ENCODE measurements around the gene RGS7. TPM values are rescaled to one million over a fixed set of nuclear protein-coding genes. Genes with fewer than 3 reads are reported as not detected.
"Not testable (repeated sequence)": the region's sequence is repeated elsewhere in the genome, so short reads cannot be mapped to it uniquely, and the experiment has no call there.

RGS7 gene
- total RNA-seq, 2 experiments from 2014 or later, result not detected

DNA sequence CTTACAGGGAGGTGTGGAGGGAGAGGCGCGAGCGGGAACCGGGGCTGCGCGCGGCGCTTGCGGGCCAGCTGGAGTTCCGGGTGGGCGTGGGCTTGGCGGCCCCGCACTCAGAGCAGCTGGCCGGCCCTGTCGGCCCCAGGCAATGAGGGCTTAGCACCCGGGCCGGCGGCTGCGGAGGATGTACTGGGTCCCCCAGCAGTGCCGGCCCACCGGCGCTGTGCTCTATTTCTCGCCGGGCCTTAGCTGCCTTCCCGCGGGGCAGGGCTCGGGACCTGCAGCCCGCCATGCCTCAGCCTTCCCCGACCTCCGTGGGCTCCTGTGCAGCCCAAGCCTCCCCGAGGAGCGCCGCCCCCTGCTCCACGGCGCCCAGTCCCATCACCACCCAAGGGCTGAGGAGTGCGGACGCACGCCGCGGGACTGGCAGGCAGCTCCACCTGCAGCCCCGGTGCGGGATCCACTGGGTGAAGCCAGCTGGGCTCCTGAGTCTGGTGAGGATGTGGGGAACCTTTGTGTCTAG is 594.5 kb downstream of the RGS7 start:
- H4K20me1 ChIP-seq (ENCODE audit: insufficient read depth, low read length); intact Hi-C loops (cut with micrococcal nuclease; ENCODE audit: unreplicated experiment); H3K27ac ChIP-seq (ENCODE audit: low read depth, low read length, poor library complexity, severe bottlenecking); H2AFZ ChIP-seq (ENCODE audit: low read length); DNase-seq (ENCODE audit: low spot score); H3K4me1 ChIP-seq (ENCODE audit: insufficient read depth, low read length, poor library complexity, severe bottlenecking); H3K9me3 ChIP-seq (ENCODE audit: low read length); POLR2A ChIA-PET; H3K36me3 ChIP-seq (ENCODE audit: insufficient read depth, low read length); CTCF ChIA-PET (ENCODE audit: unreplicated experiment); BruUV-seq (replicated peaks); H3K4me3 ChIP-seq (ENCODE audit: low read depth, low read length, poor library complexity, severe bottlenecking); H3K9me2 ChIP-seq (ENCODE audit: insufficient read depth, low read length); H3K79me2 ChIP-seq (ENCODE audit: insufficient read depth, low read depth, low read length); H3K4me2 ChIP-seq (ENCODE audit: low read length): not testable (repeated sequence)

DNA sequence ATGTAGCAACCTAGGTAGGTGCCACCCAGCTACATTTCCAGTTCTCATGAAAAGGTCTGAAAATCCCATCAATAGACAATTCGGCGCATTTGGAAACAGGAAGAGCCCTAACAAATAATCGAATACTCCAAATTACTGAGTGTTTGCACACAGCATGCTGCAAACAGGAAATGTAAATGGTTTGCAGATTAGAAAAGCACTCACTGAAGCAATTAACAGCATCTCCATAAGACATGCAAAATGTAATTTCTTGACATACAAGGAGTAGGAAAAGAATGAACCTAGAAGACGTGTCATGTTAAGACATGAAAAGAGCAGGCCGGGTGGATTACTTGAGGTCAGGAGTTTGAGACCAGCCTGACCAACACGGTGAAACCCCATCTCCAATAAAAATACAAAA is 598.2 kb downstream of the RGS7 start:
- BruUV-seq (replicated peaks); H3K9me3 ChIP-seq (ENCODE audit: low read length); H3K4me3 ChIP-seq (ENCODE audit: low read depth, low read length, poor library complexity, severe bottlenecking); H3K4me1 ChIP-seq (ENCODE audit: insufficient read depth, low read length, poor library complexity, severe bottlenecking); H3K79me2 ChIP-seq (ENCODE audit: insufficient read depth, low read depth, low read length); DNase-seq (ENCODE audit: low spot score); H3K36me3 ChIP-seq (ENCODE audit: insufficient read depth, low read length); intact Hi-C loops (cut with micrococcal nuclease; ENCODE audit: unreplicated experiment); H4K20me1 ChIP-seq (ENCODE audit: insufficient read depth, low read length); H3K9me2 ChIP-seq (ENCODE audit: insufficient read depth, low read length); H2AFZ ChIP-seq (ENCODE audit: low read length); H3K4me2 ChIP-seq (ENCODE audit: low read length); CTCF ChIA-PET (ENCODE audit: unreplicated experiment); H3K27ac ChIP-seq (ENCODE audit: low read depth, low read length, poor library complexity, severe bottlenecking): not testable (repeated sequence)
- POLR2A ChIA-PET, result interaction anchor here (1.4 kb wide), 1 partner anchor 19 kb away, joined by 4 read pairs; no protein-coding TSS in a partner anchor

DNA sequence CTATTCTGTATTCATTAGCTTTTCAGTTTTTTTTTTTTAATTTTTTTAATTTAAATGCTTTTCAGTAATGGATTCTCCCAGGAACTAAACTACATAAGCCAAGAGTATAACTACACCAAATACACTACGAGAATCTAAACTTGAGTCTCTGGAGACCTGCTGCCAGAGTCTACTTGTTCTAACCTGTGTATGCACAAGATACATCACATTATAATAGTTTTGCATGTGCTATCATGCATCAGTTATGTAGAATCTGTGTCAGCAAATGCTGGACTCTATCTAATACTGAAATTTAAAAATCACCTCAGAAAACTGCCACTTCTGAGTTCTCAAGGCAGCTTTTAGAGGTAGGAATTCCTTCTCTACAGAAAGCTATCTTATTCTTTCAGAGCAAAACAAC is 598.7 kb downstream of the RGS7 start:
- Histone ChIP-seq H3K36me3 (ENCODE audit: insufficient read depth, low read length) (no peaks in the 10 kb centered on the region), H3K4me1 (ENCODE audit: insufficient read depth, low read length, poor library complexity, severe bottlenecking) (no peaks in the 10 kb centered on the region)
- TF ChIP-seq, protein P1, sequence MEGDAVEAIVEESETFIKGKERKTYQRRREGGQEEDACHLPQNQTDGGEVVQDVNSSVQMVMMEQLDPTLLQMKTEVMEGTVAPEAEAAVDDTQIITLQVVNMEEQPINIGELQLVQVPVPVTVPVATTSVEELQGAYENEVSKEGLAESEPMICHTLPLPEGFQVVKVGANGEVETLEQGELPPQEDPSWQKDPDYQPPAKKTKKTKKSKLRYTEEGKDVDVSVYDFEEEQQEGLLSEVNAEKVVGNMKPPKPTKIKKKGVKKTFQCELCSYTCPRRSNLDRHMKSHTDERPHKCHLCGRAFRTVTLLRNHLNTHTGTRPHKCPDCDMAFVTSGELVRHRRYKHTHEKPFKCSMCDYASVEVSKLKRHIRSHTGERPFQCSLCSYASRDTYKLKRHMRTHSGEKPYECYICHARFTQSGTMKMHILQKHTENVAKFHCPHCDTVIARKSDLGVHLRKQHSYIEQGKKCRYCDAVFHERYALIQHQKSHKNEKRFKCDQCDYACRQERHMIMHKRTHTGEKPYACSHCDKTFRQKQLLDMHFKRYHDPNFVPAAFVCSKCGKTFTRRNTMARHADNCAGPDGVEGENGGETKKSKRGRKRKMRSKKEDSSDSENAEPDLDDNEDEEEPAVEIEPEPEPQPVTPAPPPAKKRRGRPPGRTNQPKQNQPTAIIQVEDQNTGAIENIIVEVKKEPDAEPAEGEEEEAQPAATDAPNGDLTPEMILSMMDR (conservative IDR thresholded peaks at IDR 0.05; ENCODE audit: low read length), result no peak
- no peak for TF ChIP-seq EZH2phosphoT487 (IDR thresholded peaks at IDR 0.05; ENCODE audit: borderline replicate concordance, low read depth, low read length)

GRCh38 chr1:240747907-240748306 is 609.1 kb downstream of the RGS7 start:
- Histone ChIP-seq H3K9me2 (ENCODE audit: insufficient read depth, low read length) (no peaks in the 10 kb centered on the region), H3K4me1 (ENCODE audit: insufficient read depth, low read length, poor library complexity, severe bottlenecking) (no peaks in the 10 kb centered on the region), H4K20me1 (ENCODE audit: insufficient read depth, low read length) (no peaks in the 10 kb centered on the region), H3K9me3 (ENCODE audit: low read length) (no peaks in the 10 kb centered on the region), H3K4me2 (ENCODE audit: low read length) (no peak overlapping the region), H3K27ac (ENCODE audit: low read depth, low read length, poor library complexity, severe bottlenecking) (no peak overlapping the region), H3K4me3 (ENCODE audit: low read depth, low read length, poor library complexity, severe bottlenecking) (no peak overlapping the region), H2AFZ (ENCODE audit: low read length) (no peak overlapping the region), H3K36me3 (ENCODE audit: insufficient read depth, low read length) (no peaks in the 10 kb centered on the region), H3K79me2 (ENCODE audit: insufficient read depth, low read depth, low read length) (no peaks in the 10 kb centered on the region)
- POLR2A ChIA-PET, result no interaction called here
- CTCF ChIA-PET (ENCODE audit: unreplicated experiment), result no interaction called here
- TF ChIP-seq, protein P1 (conservative IDR thresholded peaks at IDR 0.05; ENCODE audit: low read length), result no peak
- no peak for TF ChIP-seq EZH2phosphoT487 (IDR thresholded peaks at IDR 0.05; ENCODE audit: borderline replicate concordance, low read depth, low read length)
- BruUV-seq (replicated peaks), result no TSS peak
- intact Hi-C loops (cut with micrococcal nuclease; ENCODE audit: unreplicated experiment), result no loop called here
- DNase-seq (ENCODE audit: low spot score), result no peak

More for the DNA sequence above, 598.7 kb downstream of the RGS7 start:
- POLR2A ChIA-PET, result interaction anchor here (1.4 kb wide), 1 partner anchor 18 kb away, joined by 4 read pairs; no protein-coding TSS in a partner anchor
- no peaks in the 10 kb centered on the region for H3K79me2 ChIP-seq (ENCODE audit: insufficient read depth, low read depth, low read length)
- H3K9me3 ChIP-seq (ENCODE audit: low read length), result no peaks in the 10 kb centered on the region
- no peaks in the 10 kb centered on the region for H4K20me1 ChIP-seq (ENCODE audit: insufficient read depth, low read length)
- DNase-seq (ENCODE audit: low spot score), result no peak
- H3K4me3 ChIP-seq (ENCODE audit: low read depth, low read length, poor library complexity, severe bottlenecking), result no peak overlapping the region
- no TSS peak for BruUV-seq (replicated peaks)
- intact Hi-C loops (cut with micrococcal nuclease; ENCODE audit: unreplicated experiment), result no loop called here
- H3K27ac ChIP-seq (ENCODE audit: low read depth, low read length, poor library complexity, severe bottlenecking), result no peak overlapping the region
- CTCF ChIA-PET (ENCODE audit: unreplicated experiment), result no interaction called here
- no peaks in the 10 kb centered on the region for H3K9me2 ChIP-seq (ENCODE audit: insufficient read depth, low read length)
- no peak overlapping the region for H3K4me2 ChIP-seq (ENCODE audit: low read length)
- H2AFZ ChIP-seq (ENCODE audit: low read length), result no peak overlapping the region
